Measurements from ENCODE around the gene SCYL2. TPM values are rescaled to one million over a fixed set of nuclear protein-coding genes. Genes with fewer than 3 reads are reported as not detected.
"Not testable (repeated sequence)": the region's sequence is repeated elsewhere in the genome, so short reads cannot be mapped to it uniquely, and the experiment has no call there.

The SCYL2 gene
- total RNA-seq, result 10 to 100 TPM; 33.3 to 47.6 (median 38.5) TPM
- polyA plus RNA-seq, result 10 to 100 TPM; 11.0 to 16.2 TPM
- long read RNA-seq, donor 1, partial matches to known transcripts, result 16 of 23 reads
- long read RNA-seq, donor 1, other reads (novel, unspliced or antisense), result 5 of 23 reads
- long read RNA-seq, donor 2, partial matches to known transcripts, result 0 of 1 reads
- long read RNA-seq, donor 2, other reads (novel, unspliced or antisense), result 0 of 1 reads
- long read RNA-seq, donor 3, full-length matches to known transcripts, result 7 of 22 reads
- long read RNA-seq, donor 3, partial matches to known transcripts, result 2 of 22 reads
- long read RNA-seq, donor 3, other reads (novel, unspliced or antisense), result 13 of 22 reads

DNA sequence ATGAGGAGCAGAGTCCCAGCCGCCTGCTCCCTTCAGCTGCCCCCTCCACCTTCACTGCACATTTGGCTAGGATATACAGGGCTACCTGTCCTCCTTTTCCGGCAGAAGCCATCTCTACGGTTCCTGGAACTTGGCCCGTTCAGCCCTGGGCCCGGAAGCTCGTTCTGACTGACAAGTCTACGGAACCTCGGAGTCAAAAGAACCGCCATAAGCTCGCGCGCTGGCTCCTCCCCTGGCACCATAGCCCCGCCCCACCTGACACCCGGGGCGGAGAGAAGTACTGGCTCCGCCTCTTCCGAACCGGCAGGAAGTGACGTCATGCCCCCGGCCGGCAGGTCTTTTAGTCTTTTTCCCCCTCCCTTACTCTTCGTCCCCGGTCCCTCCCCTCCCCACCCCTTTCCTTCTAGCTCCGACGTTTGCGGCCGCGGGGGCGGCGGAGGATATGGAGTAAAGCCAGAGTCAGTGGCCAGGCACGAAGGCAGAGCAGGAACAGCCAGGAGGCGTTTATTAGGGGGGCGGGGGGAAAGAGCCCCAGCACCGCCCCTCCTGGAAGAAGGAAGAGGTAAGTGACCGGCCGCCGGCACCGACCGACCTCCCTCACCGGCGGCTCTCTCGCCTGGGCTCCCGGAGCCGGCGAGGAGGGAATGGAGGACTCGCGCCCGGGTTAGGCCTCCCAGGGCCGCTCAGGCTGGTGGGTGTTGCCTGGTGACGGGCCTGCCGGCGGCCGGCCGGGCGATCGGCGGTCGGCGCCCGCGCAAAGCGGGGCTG, at the start of gene SCYL2, which contains the start of gene DEPDC4:
TSS of gene SCYL2 (plus strand) at position 343 of the 768 bp plus-strand sequence. CDS start 15,794 bp downstream, outside the sequence.
TSS of gene DEPDC4 (minus strand) at position 245 of the 768 bp plus-strand sequence. CDS start at position 242, 3 bp downstream.
- H3K27me3 ChIP-seq, result no peaks in the 10 kb centered on the region
- H3K36me3 ChIP-seq, result no peaks in the 10 kb centered on the region
- peak; percentile 95 to 97 (median 97) for DNase-seq
- peak; percentile 56 for TF ChIP-seq POLR2A (IDR thresholded peaks at IDR 0.05)
- TF ChIP-seq, protein P1, sequence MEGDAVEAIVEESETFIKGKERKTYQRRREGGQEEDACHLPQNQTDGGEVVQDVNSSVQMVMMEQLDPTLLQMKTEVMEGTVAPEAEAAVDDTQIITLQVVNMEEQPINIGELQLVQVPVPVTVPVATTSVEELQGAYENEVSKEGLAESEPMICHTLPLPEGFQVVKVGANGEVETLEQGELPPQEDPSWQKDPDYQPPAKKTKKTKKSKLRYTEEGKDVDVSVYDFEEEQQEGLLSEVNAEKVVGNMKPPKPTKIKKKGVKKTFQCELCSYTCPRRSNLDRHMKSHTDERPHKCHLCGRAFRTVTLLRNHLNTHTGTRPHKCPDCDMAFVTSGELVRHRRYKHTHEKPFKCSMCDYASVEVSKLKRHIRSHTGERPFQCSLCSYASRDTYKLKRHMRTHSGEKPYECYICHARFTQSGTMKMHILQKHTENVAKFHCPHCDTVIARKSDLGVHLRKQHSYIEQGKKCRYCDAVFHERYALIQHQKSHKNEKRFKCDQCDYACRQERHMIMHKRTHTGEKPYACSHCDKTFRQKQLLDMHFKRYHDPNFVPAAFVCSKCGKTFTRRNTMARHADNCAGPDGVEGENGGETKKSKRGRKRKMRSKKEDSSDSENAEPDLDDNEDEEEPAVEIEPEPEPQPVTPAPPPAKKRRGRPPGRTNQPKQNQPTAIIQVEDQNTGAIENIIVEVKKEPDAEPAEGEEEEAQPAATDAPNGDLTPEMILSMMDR (IDR thresholded peaks at IDR 0.05), result no peak
- H3K4me3 ChIP-seq, result peak within 1 kb of the TSS; percentile 80
- intact Hi-C loops (cut with DNase I), result no loop called here
- 0 to 1% (median 0%) methylated on average over 46 to 62 of the region's 62 CpGs for WGBS, 3 donors
- H3K27ac ChIP-seq, result peak within 1 kb of the TSS; percentile 71 to 93
- peaks cover 3% of the 10 kb centered on the region for H3K4me1 ChIP-seq (ENCODE audit: insufficient read depth)
- H3K9me3 ChIP-seq, result no peaks in the 10 kb centered on the region

- intact Hi-C loops (cut with DNase I), result no loop called here
- H3K4me3 ChIP-seq, result no peak overlapping the region
- WGBS, 3 donors, result 77 to 87% (median 84%) methylated on average over 5 of the region's 5 CpGs
- no peaks in the 10 kb centered on the region for H3K36me3 ChIP-seq
- H3K27ac ChIP-seq, result no peak overlapping the region
- no peaks in the 10 kb centered on the region for H3K4me1 ChIP-seq (ENCODE audit: insufficient read depth)
- TF ChIP-seq, protein P1 (IDR thresholded peaks at IDR 0.05), result no peak
- TF ChIP-seq POLR2A (IDR thresholded peaks at IDR 0.05) (no peak), EP300 (IDR thresholded peaks at IDR 0.05) (no peak)
- DNase-seq, result no peak
- H3K27me3 ChIP-seq, result no peaks in the 10 kb centered on the region
- H3K9me3 ChIP-seq, result no peaks in the 10 kb centered on the region
These were observed 47.5 kb upstream of the SCYL2 start for GRCh38 chr12:100219328-100220109.

GRCh38 chr12:100221523-100221922, 45.5 kb upstream of the SCYL2 start:
- Histone ChIP-seq H3K4me1 (ENCODE audit: insufficient read depth) (no peaks in the 10 kb centered on the region), H3K27ac (no peak overlapping the region), H3K36me3 (no peaks in the 10 kb centered on the region), H3K4me3 (no peak overlapping the region), H3K27me3 (no peaks in the 10 kb centered on the region), H3K9me3 (no peaks in the 10 kb centered on the region)
- TF ChIP-seq, protein P1 (IDR thresholded peaks at IDR 0.05), result no peak
- TF ChIP-seq EP300 (IDR thresholded peaks at IDR 0.05) (no peak), POLR2A (IDR thresholded peaks at IDR 0.05) (no peak)
- WGBS, 3 donors, result 92 to 97% (median 92%) methylated on average over 3 of the region's 3 CpGs
- intact Hi-C loops (cut with DNase I), result no loop called here
- no peak for DNase-seq

DNA sequence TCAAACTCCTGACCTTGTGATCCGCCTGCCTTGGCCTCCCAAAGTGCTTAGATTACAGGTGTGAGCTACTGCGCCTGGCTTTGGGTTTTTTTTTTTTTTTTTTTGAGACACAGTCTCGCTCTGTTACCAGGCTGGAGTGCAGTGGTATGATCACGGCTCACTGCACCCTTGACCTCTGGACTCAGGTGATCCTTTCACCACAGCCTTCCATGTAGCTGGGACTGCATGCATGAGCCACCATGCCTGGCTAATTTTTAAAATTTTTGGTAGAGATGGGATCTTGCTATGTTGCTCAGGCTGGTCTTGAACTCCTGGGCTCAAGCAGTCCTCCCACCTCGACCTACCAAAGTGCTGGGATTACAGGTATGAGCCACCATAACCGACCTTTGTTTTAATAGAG, 44.8 kb upstream of the SCYL2 start:
- WGBS, 3 donors, result 93 to 98% (median 95%) methylated on average over 6 of the region's 6 CpGs

More for the DNA sequence above, 44.8 kb upstream of the SCYL2 start:
- H3K27ac ChIP-seq; H3K9me3 ChIP-seq; intact Hi-C loops (cut with DNase I); H3K36me3 ChIP-seq; H3K27me3 ChIP-seq; H3K4me1 ChIP-seq (ENCODE audit: insufficient read depth); DNase-seq; H3K4me3 ChIP-seq: not testable (repeated sequence)

Measured in ovary (tissue), 10 donors.